ENCODE measurements around the gene NWD2.

NWD2 gene

DNA sequence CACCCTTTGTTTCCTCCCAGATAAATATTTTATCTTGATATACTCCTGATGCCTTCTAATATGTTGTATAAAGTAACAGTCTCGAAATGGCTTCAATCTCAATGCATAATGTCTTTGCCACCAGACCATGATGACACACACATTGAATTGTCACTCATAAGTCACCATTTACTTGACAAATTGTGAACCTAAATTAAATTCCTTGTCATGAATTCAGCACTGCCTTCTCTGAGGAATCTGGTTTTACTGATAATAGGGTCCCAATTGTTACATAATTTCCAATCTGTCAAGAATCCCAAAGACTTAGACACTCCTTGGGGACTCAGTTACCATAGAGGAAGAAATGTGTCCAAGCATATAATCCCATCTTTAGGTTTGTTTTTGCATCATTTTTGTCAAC is 82.3 kb downstream of the NWD2 start:
- Histone ChIP-seq H2AFZ (ENCODE audit: low read length) (no peak overlapping the region), H3K4me3 (ENCODE audit: low read length) (no peak overlapping the region), H3K27me3 (replicated peaks; ENCODE audit: insufficient read depth, low read length) (no peaks in the 10 kb centered on the region), H3K79me2 (ENCODE audit: low read length) (no peaks in the 10 kb centered on the region), H3K9me2 (replicated peaks; ENCODE audit: insufficient read depth, low read length) (no peaks in the 10 kb centered on the region), H3K9me3 (replicated peaks; ENCODE audit: insufficient read depth, low read length) (no peaks in the 10 kb centered on the region), H4K20me1 (ENCODE audit: insufficient read depth, low read length) (no peaks in the 10 kb centered on the region), H3K4me2 (ENCODE audit: low read depth, low read length) (no peak overlapping the region), H3K9ac (ENCODE audit: low read length) (no peak overlapping the region), H3F3A (ENCODE audit: insufficient read depth, low read length) (no peaks in the 10 kb centered on the region), H3K4me1 (ENCODE audit: low read length) (no peaks in the 10 kb centered on the region), H3K27ac (ENCODE audit: low read length) (no peak overlapping the region), H3K36me3 (replicated peaks; ENCODE audit: insufficient read depth, low read length) (no peaks in the 10 kb centered on the region)
- no peak for TF ChIP-seq EZH2phosphoT487 (IDR thresholded peaks at IDR 0.05; ENCODE audit: low read length)
- no peak for DNase-seq

GRCh38 chr4:37338972-37339371 is 94.4 kb downstream of the NWD2 start:
- no peak overlapping the region for H3K4me3 ChIP-seq (ENCODE audit: low read length)
- TF ChIP-seq EZH2phosphoT487 (IDR thresholded peaks at IDR 0.05; ENCODE audit: low read length) (no peak), EZH2 (optimal IDR thresholded peaks at IDR 0.05; ENCODE audit: low read depth, low read length) (no peak)
- TF ChIP-seq, protein P1, sequence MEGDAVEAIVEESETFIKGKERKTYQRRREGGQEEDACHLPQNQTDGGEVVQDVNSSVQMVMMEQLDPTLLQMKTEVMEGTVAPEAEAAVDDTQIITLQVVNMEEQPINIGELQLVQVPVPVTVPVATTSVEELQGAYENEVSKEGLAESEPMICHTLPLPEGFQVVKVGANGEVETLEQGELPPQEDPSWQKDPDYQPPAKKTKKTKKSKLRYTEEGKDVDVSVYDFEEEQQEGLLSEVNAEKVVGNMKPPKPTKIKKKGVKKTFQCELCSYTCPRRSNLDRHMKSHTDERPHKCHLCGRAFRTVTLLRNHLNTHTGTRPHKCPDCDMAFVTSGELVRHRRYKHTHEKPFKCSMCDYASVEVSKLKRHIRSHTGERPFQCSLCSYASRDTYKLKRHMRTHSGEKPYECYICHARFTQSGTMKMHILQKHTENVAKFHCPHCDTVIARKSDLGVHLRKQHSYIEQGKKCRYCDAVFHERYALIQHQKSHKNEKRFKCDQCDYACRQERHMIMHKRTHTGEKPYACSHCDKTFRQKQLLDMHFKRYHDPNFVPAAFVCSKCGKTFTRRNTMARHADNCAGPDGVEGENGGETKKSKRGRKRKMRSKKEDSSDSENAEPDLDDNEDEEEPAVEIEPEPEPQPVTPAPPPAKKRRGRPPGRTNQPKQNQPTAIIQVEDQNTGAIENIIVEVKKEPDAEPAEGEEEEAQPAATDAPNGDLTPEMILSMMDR (IDR thresholded peaks at IDR 0.05; ENCODE audit: low read length) = no peak
- no peak overlapping the region for H3K4me2 ChIP-seq (ENCODE audit: low read depth, low read length)
- no peaks in the 10 kb centered on the region for H3F3A ChIP-seq (ENCODE audit: insufficient read depth, low read length)
- no peaks in the 10 kb centered on the region for H3K9me2 ChIP-seq (replicated peaks; ENCODE audit: insufficient read depth, low read length)
- H2AFZ ChIP-seq (ENCODE audit: low read length) = no peak overlapping the region
- H3K36me3 ChIP-seq (replicated peaks; ENCODE audit: insufficient read depth, low read length) = no peaks in the 10 kb centered on the region
- H3K27me3 ChIP-seq (replicated peaks; ENCODE audit: insufficient read depth, low read length) = no peaks in the 10 kb centered on the region
- no peaks in the 10 kb centered on the region for H3K4me1 ChIP-seq (ENCODE audit: low read length)
- H4K20me1 ChIP-seq (ENCODE audit: insufficient read depth, low read length) = no peaks in the 10 kb centered on the region
- no peaks in the 10 kb centered on the region for H3K79me2 ChIP-seq (ENCODE audit: low read length)
- no peak overlapping the region for H3K27ac ChIP-seq (ENCODE audit: low read length)
- H3K9ac ChIP-seq (ENCODE audit: low read length) = no peak overlapping the region
- DNase-seq = no peak
- H3K9me3 ChIP-seq (replicated peaks; ENCODE audit: insufficient read depth, low read length) = no peaks in the 10 kb centered on the region

DNA sequence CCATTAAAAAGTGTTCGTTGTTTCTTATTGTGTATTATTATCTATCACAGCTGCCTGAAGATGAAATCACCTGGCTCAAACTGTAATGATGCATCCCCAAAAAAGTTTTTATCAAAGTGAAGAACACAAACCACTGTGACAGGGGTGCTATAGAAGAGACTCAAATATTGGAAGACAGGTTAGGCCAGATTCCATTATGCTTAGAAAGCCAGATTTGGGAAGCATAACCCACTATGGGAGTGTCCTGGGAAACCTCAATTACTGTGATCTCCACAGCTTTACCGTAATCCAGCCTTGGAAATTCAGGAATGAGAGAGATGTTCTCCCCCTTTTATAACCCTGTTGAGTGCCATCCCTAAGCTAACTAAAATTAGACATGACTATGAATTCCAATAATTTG is 114.2 kb downstream of the NWD2 start:
- Histone ChIP-seq H3K9me3 (replicated peaks; ENCODE audit: insufficient read depth, low read length) (no peaks in the 10 kb centered on the region), H3F3A (ENCODE audit: insufficient read depth, low read length) (no peaks in the 10 kb centered on the region)
- TF ChIP-seq EZH2 (optimal IDR thresholded peaks at IDR 0.05; ENCODE audit: low read depth, low read length) (no peak), EZH2phosphoT487 (IDR thresholded peaks at IDR 0.05; ENCODE audit: low read length) (no peak)

DNA sequence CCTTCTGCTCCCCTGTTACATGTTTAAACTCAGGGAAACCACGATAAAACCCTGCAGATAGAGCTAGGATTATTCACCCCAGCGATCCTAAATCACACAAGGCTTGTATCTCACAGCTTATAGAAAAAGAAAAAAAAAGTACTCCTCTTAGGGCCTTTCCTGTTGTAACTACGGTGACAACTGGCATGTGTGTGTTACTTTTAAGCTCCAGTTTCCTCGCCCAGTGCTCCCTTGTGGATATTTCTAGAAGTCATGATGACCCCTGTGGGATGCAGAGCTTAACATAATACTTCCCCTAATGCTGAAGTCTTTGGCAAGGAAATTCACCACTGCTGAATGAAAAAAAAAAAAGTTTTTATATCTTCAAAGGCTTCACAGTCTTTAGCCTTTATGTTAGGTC is 114.7 kb downstream of the NWD2 start:
- Histone ChIP-seq H3K79me2 (ENCODE audit: low read length) (no peaks in the 10 kb centered on the region), H3K36me3 (replicated peaks; ENCODE audit: insufficient read depth, low read length) (no peaks in the 10 kb centered on the region), H3K27me3 (replicated peaks; ENCODE audit: insufficient read depth, low read length) (no peaks in the 10 kb centered on the region), H3K9ac (ENCODE audit: low read length) (no peak overlapping the region), H4K20me1 (ENCODE audit: insufficient read depth, low read length) (no peaks in the 10 kb centered on the region), H2AFZ (ENCODE audit: low read length) (no peak overlapping the region), H3K9me2 (replicated peaks; ENCODE audit: insufficient read depth, low read length) (no peaks in the 10 kb centered on the region), H3K4me3 (ENCODE audit: low read length) (no peak overlapping the region), H3K9me3 (replicated peaks; ENCODE audit: insufficient read depth, low read length) (no peaks in the 10 kb centered on the region), H3K27ac (ENCODE audit: low read length) (no peak overlapping the region), H3F3A (ENCODE audit: insufficient read depth, low read length) (no peaks in the 10 kb centered on the region), H3K4me2 (ENCODE audit: low read depth, low read length) (no peak overlapping the region), H3K4me1 (ENCODE audit: low read length) (no peaks in the 10 kb centered on the region)
- no peak for DNase-seq
- TF ChIP-seq, protein P1 (IDR thresholded peaks at IDR 0.05; ENCODE audit: low read length) = no peak
- no peak for TF ChIP-seq EZH2 (optimal IDR thresholded peaks at IDR 0.05; ENCODE audit: low read depth, low read length)
- TF ChIP-seq EZH2phosphoT487 (IDR thresholded peaks at IDR 0.05; ENCODE audit: low read length) = no peak

More for the DNA sequence above, 114.2 kb downstream of the NWD2 start:
- Histone ChIP-seq H3K27ac (ENCODE audit: low read length) (no peak overlapping the region), H2AFZ (ENCODE audit: low read length) (no peak overlapping the region), H4K20me1 (ENCODE audit: insufficient read depth, low read length) (no peaks in the 10 kb centered on the region), H3K9ac (ENCODE audit: low read length) (no peak overlapping the region), H3K9me2 (replicated peaks; ENCODE audit: insufficient read depth, low read length) (no peaks in the 10 kb centered on the region), H3K27me3 (replicated peaks; ENCODE audit: insufficient read depth, low read length) (no peaks in the 10 kb centered on the region), H3K4me3 (ENCODE audit: low read length) (no peak overlapping the region), H3K36me3 (replicated peaks; ENCODE audit: insufficient read depth, low read length) (no peaks in the 10 kb centered on the region), H3K4me1 (ENCODE audit: low read length) (no peaks in the 10 kb centered on the region), H3K4me2 (ENCODE audit: low read depth, low read length) (no peak overlapping the region), H3K79me2 (ENCODE audit: low read length) (no peaks in the 10 kb centered on the region)
- DNase-seq = no peak
